Activated CD8-positive, alpha-beta T cell treated with anti-CD3 and anti-CD28 coated beads for 36 hours (primary cell): Measurements from ENCODE around the gene NDUFV2. TPM values are rescaled to one million over a fixed set of nuclear protein-coding genes. Genes with fewer than 3 reads are reported as not detected.

Experiments
- ATAC-seq: fragments of 200-7000 bp; cut with Tn5 transposase; one replicate; pipeline ENCODE4 v1.10.0; 2021; ENCODE audit warnings: mild to moderate bottlenecking, moderate library complexity
- CTCF ChIA-PET: fragments of 350-600 bp; sonication (Branson Sonifier 250); formaldehyde crosslinking; loops from one replicate; lab custom pipeline; 2021; ENCODE audit warnings: antibody characterized with exemption; lab: Charles Lee
- POLR2A ChIA-PET: fragments of 350-600 bp; sonication (Branson Sonifier 250); formaldehyde crosslinking; loops from one replicate; lab custom pipeline; 2021; ENCODE audit warnings: antibody characterized with exemption; lab: Charles Lee
- DNase-seq: peaks from one replicate; pipeline ENCODE4 v3.0.0-alpha.2; 2020
- H3K27ac Mint-ChIP-seq: one replicate; pipeline ENCODE4 v1.8.0; 2021; ENCODE audit warnings: mild to moderate bottlenecking, mixed read lengths
- H3K27me3 Mint-ChIP-seq: one replicate; pipeline ENCODE4 v1.8.0; 2021; ENCODE audit warnings: mixed read lengths
- H3K36me3 Mint-ChIP-seq: one replicate; pipeline ENCODE4 v1.8.0; 2021; ENCODE audit warnings: low read depth, mixed read lengths
- H3K4me1 Mint-ChIP-seq: one replicate; pipeline ENCODE4 v1.8.0; 2021; ENCODE audit warnings: low read depth, mixed read lengths
- H3K4me3 Mint-ChIP-seq: one replicate; pipeline ENCODE4 v1.8.0; 2021; ENCODE audit warnings: mild to moderate bottlenecking, moderate library complexity, mixed read lengths
- H3K9me3 Mint-ChIP-seq: one replicate; pipeline ENCODE4 v1.8.0; 2021; ENCODE audit warnings: mixed read lengths
- intact Hi-C: fragments of 100-400 bp; cut with micrococcal nuclease; formaldehyde crosslinking; loops from one replicate; pipeline ENCODE4 v1.10.0; 2022
- total RNA-seq, 2 experiments: library from RNA; stranded (reverse); gene quantifications; one replicate each; pipeline ENCODE4 v1.2.3, GENCODE V29; 2021
- TF ChIP-seq, protein P1 (sequence below): fragments of 200-600 bp; IDR thresholded peaks from one replicate; pipeline ENCODE4 v1.8.0; 2022; ENCODE audit warnings: antibody characterized with exemption, mild to moderate bottlenecking

NDUFV2 gene
- total RNA-seq, 2 experiments from 2014 or later: 324 to 332 TPM

DNA sequence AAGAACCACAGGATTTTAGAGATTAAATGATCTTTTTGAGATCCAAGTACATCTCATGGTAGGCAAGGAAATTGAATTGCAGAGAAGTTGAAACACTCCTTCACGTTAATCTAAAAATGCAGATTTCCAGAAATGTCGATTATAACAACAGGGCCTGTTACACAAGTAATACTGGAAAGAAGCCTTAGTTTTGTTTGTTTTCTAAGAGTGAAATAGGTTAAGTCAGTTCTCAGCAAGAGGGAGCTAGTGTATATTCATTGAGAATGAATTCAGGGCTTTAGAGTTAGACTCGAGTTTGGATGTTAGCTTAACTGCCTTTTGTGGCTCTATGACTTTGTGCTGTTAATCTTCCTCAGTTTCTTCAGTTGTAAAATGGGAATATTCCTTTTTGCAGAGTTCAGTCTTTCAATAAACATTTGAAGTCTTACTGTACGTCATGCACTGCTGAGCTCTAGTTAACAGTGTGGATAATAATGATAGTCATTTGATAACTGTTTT is 926 bp downstream of the NDUFV2 start:
- H3K4me3 Mint-ChIP-seq: peak overlapping the region; percentile 86
- ATAC-seq (no peak), DNase-seq (no peak)
- ChIA-PET CTCF (interaction anchor here (0.7 to 4.6 kb wide), 8 partner anchors 11 to 44 kb away, joined by 3 to 27 read pairs (median 5); no protein-coding TSS in a partner anchor), POLR2A (interaction anchor here (0.5 to 8.2 kb wide), 10 partner anchors 9 to 159 kb away, joined by 3 to 155 read pairs (median 8); partner anchors contain the start of gene ANKRD12)
- H3K9me3 Mint-ChIP-seq: no peaks in the 10 kb centered on the region
- no peaks in the 10 kb centered on the region for H3K27me3 Mint-ChIP-seq
- intact Hi-C loops: loop anchor here (1.0 to 5.0 kb wide), 2 partner anchors 12 to 34 kb away; partner anchors contain the start of gene ANKRD12
- H3K36me3 Mint-ChIP-seq: peaks cover 55% of the 10 kb centered on the region
- TF ChIP-seq, protein P1, sequence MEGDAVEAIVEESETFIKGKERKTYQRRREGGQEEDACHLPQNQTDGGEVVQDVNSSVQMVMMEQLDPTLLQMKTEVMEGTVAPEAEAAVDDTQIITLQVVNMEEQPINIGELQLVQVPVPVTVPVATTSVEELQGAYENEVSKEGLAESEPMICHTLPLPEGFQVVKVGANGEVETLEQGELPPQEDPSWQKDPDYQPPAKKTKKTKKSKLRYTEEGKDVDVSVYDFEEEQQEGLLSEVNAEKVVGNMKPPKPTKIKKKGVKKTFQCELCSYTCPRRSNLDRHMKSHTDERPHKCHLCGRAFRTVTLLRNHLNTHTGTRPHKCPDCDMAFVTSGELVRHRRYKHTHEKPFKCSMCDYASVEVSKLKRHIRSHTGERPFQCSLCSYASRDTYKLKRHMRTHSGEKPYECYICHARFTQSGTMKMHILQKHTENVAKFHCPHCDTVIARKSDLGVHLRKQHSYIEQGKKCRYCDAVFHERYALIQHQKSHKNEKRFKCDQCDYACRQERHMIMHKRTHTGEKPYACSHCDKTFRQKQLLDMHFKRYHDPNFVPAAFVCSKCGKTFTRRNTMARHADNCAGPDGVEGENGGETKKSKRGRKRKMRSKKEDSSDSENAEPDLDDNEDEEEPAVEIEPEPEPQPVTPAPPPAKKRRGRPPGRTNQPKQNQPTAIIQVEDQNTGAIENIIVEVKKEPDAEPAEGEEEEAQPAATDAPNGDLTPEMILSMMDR: no peak
- peaks cover 47% of the 10 kb centered on the region for H3K4me1 Mint-ChIP-seq
- peak overlapping the region; percentile 97 for H3K27ac Mint-ChIP-seq

DNA sequence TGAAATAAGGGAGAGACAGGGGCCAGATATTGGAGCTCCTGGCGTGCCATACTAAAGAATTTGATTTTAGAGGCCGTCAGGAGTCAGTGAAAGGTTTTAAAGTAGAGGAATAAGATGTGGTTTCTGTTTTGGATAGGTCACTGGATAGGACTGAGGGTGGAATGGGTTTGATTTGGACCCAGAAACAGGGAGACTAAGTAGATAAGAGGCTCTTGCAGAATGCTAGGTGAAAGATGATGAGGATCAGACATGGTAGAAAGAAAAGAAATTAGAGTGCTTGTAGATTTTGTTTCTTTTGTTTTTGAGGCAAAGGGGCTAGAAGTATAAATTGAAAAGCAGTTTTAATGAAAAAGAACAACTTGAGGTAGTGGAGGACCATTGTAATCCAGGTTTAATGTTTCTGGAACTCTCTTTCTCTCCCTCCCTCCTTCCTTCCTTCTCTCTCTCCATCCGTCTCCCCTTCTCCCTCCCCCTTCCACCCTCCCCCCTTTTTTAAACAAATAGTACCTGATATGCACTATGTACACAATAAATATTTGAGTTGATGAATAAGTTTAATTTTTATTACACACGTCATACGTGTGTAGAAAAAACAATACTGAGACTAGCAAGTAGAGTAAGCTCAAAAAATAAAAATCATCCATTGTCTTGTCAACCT is 1.9 kb downstream of the NDUFV2 start:
- no peaks in the 10 kb centered on the region for H3K9me3 Mint-ChIP-seq
- POLR2A ChIA-PET: interaction anchor here (1.3 to 8.2 kb wide), 9 partner anchors 10 to 38 kb away, joined by 3 to 155 read pairs (median 10); partner anchors contain the start of gene ANKRD12
- H3K27me3 Mint-ChIP-seq: no peaks in the 10 kb centered on the region
- ATAC-seq: no peak
- intact Hi-C loops: loop anchor here (5.0 kb wide), 1 partner anchor 33 kb away; the partner anchor contains the start of gene ANKRD12
- H3K36me3 Mint-ChIP-seq: peaks cover 63% of the 10 kb centered on the region
- H3K4me1 Mint-ChIP-seq: peaks cover 54% of the 10 kb centered on the region
- peak overlapping the region; percentile 86 for H3K4me3 Mint-ChIP-seq
- TF ChIP-seq, protein P1: no peak
- CTCF ChIA-PET: interaction anchor here (0.7 to 4.6 kb wide), 5 partner anchors 11 to 43 kb away, joined by 3 to 27 read pairs (median 5); no protein-coding TSS in a partner anchor
- no peak for DNase-seq
- peak overlapping the region; percentile 97 for H3K27ac Mint-ChIP-seq

DNA sequence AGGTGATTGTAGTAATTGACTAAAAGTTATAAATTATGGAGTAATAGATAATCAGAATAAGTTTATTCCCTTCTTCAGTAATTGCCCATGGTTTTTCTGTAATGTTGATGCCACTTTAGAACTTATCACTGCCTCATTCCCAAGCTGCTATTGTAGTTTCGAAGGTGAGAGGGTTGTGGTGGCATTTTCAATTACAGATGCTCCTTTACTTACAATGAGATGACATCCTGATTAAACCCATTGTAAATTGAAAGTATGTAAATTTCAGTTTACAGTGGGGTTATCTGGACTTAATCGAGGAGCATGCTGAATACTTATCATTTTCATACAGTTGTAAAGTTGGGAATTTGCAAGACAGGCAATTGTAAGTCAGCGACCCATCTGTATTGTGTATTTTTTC is 2.9 kb downstream of the NDUFV2 start:
- Mint-ChIP-seq H3K36me3 (peaks cover 73% of the 10 kb centered on the region), H3K27ac (peak overlapping the region; percentile 97)

DNA sequence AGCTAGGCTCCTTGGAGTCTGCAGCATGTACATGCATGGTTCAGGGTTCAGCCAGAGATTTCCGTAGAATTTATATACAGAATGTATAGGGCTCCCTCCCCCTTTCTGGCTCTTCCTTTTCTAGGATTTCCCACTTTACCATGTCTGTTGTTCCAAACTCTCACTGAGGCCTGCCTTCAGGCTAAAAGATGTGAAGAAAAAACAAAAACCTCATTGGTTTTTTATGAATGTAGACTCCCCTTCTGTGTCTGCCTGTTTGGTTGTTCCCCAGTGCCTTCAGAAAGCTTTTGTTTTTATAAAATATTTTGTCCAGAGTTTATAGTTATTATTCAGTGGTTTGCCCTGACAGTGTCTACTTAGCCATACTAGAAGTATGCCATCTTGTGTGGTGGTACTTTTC is 3.6 kb downstream of the NDUFV2 start:
- ATAC-seq (no peak), DNase-seq (no peak)
- ChIA-PET POLR2A (interaction anchor here (0.7 to 8.2 kb wide), 6 partner anchors 10 to 33 kb away, joined by 3 to 155 read pairs (median 5); partner anchors contain the start of gene ANKRD12), CTCF (interaction anchor here (1.1 to 1.9 kb wide), 2 partner anchors 12 to 23 kb away, joined by 3 to 8 read pairs; no protein-coding TSS in a partner anchor)
- Mint-ChIP-seq H3K4me1 (peaks cover 65% of the 10 kb centered on the region), H3K4me3 (peak overlapping the region; percentile 86), H3K9me3 (no peaks in the 10 kb centered on the region), H3K27me3 (no peaks in the 10 kb centered on the region), H3K36me3 (peaks cover 79% of the 10 kb centered on the region), H3K27ac (peak overlapping the region; percentile 97)
- TF ChIP-seq, protein P1: no peak
- intact Hi-C loops: no loop called here

More for the DNA sequence above, 2.9 kb downstream of the NDUFV2 start:
- TF ChIP-seq, protein P1: no peak
- DNase-seq (no peak), ATAC-seq (no peak)
- POLR2A ChIA-PET: interaction anchor here (1.0 to 8.2 kb wide), 6 partner anchors 11 to 33 kb away, joined by 3 to 155 read pairs (median 24); partner anchors contain the start of gene ANKRD12
- CTCF ChIA-PET: interaction anchor here (1.9 to 4.6 kb wide), 2 partner anchors 12 to 22 kb away, joined by 8 to 27 read pairs; no protein-coding TSS in a partner anchor
- H3K4me3 Mint-ChIP-seq: peak overlapping the region; percentile 86
- H3K4me1 Mint-ChIP-seq: peaks cover 63% of the 10 kb centered on the region
- H3K9me3 Mint-ChIP-seq: no peaks in the 10 kb centered on the region
- intact Hi-C loops: no loop called here
- no peaks in the 10 kb centered on the region for H3K27me3 Mint-ChIP-seq
